ENCODE results near the gene CPN1.
"Not testable (repeated sequence)": the region's sequence is repeated elsewhere in the genome, so short reads cannot be mapped to it uniquely, and the experiment has no call there.

The CPN1 gene

DNA sequence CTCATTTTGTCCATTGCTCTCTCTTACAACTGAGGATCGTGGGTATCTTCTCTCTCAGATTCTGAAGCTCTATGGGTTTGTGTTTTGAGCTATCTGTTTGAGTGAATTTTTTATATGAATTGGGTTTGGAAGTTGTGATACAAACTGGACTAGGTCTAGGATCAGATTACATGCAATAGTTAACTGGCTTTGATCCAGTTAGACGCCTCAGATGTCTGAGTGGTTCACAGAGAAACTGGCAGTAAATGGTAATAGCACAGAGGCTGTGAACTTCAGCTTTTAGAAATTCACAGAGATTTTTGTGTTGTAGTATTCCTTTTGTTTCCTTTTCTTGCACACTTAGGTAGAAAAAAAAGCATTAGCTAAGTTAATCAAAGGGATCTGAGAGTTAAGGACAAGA is 59.3 kb downstream of the CPN1 start:
- no peak for DNase-seq (ENCODE audit: low spot score)

DNA sequence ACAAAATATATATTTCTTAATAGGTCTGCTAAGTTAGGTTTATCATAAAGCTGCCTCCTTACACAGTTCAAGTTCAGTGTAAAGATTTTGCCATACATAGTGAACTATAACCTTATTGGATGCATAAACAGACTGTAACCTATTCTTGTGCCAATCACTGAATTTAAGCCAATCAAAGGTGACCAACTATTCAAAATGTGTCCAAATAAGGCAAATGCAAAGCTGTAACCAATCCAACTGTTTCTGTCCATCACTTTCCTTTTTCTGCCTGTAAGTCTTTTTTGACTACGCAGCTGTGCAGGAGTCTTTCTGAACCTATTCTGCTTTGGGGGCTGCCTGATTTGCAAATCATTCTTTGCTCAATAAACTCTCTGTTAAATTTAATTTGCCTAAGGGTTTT is 60.3 kb downstream of the CPN1 start:
- DNase-seq (ENCODE audit: low spot score): no peak

DNA sequence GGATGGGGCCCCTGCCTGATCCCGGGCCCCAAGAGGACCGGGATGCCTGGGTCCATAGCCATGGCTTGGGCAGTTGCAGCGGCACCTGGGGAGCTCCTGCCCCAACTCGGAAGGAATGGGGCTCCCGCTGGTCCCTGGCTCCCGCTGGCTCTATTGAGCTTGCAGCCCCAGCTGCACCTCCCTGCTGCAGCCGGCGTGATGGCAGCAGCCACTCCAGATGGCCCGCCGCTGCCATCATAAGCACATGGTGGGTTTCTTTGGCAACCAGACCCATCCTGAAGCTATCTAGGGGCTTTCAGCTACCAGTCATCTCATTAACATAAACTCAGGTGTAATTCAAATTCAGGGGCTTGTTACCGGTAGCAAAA is 60.8 kb downstream of the CPN1 start:
- no peak for DNase-seq (ENCODE audit: low spot score)

DNA sequence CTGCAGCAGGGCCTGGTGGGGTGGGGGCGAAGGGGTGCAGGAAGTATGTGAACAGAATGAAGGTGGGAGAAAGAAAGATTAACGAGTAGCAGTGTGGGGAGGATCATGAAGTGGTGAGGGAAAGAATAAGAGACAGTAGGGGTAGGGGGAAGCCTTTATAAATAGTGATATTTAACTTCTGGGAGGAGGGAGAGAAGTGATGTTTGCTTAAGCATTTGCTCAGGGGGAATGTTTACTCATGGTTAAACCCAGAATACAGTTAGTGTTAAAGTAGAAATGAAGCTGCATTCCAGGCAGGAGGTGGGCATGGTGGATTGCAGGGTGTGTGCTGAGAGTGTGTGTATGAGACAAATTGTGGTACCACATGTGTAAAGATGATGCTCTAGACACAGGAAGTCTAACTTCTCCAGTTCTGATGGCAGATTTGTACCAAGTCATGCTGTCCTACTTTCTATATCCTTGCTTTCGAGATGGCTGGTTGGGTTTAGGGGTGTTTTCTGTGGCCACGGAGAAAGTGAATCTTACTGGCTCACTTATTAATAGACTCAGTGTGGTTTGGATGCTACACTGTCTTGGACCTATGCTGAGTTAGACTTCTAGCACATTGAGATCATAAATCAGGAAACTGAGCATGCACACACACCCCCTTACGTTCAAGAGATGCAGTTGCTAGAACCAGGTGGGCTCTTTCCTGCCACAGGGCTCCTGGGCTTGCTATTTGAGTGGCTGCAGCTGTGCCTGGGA is 61.4 kb downstream of the CPN1 start:
- peak; percentile 34 for DNase-seq (ENCODE audit: low spot score)

DNA sequence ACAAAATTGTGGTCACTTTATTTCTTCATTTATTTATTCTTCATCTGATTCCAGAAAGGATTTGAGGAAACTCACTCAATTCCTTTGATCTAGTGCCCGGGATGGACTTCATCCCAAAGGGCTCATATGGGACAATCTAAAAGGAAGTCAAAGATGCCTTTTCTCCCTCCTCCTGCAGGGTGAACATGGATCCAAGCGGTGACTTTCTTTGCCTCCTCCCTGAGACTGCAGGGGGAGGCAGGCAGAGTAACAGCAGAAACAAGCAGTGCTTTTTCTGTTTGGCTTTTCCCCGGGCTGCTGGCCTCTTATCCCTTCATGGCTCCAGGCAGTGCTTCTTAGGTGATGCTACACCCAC is 61.9 kb downstream of the CPN1 start:
- DNase-seq (ENCODE audit: low spot score): peak; percentile 37

DNA sequence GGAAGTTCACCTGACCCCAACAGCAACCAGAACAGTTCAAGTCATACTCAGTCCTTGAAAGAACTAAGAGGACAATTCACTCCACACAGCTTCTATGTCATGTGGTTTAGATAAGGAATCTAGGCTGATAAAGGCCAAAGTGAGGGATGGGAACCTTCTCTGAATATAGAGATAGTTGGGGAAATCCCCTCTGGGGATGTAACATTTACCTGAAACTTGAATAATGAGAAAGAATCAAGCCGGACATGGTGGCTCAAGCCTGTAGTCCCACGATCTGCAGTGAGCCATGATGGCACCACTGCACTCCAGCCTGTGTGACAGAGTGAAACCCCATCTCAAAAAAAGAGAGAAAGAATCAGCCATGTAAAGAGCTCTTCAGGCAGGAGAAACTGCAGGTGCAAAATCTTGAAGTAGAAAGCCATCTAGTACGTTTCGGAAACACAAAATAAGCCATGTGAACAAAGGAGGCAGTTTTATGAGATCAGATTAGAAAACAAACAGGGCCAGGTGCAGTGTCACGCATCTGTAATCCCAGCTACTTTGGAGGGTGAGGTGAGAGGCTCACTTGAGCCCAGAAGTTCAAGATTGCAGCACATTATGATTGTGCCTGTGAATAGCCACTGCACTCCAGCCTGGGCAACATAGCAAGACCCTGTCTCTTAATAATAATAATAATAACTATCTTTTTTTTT is 67.5 kb downstream of the CPN1 start:
- no peak for DNase-seq (ENCODE audit: low spot score)

DNA sequence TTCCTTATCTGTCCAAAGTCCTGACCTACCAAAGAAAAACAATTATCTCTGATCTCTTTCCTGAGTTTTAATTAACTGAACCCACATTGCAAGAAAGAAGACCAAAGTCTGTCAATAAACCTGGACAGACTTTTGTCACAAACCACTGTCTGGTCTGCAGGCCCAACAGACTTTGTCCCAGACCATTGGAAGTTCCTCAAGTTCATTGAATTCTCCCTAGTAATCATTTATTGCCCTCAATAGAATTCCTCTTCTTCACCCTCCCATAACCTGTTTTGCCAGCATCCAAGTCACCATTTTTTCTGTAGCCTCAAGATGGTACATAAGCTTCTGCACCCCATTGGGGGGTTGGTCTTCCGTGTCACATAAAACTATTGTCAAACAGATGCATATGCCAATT is 68.0 kb downstream of the CPN1 start:
- DNase-seq (ENCODE audit: low spot score): no peak

DNA sequence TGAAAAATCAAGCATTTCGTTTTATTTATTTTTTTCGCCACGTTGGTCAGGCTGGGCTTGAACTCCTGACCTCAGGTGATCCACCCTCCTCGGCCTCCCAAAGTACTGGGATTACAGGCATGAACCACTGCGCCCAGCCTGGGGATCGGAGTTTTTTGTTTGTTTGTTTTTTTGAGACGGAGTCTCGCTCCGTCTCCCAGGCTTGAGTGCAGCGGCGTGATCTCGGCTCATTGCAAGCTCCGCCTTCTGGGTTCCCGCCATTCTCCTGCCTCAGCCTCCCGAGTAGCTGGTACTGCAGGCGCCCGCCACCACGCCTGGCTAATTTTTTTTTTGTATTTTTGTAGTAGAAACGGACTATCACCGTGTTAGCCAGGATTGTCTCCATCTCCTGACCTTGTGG is 69.8 kb downstream of the CPN1 start:
- not testable (repeated sequence) for DNase-seq (ENCODE audit: low spot score)

DNA sequence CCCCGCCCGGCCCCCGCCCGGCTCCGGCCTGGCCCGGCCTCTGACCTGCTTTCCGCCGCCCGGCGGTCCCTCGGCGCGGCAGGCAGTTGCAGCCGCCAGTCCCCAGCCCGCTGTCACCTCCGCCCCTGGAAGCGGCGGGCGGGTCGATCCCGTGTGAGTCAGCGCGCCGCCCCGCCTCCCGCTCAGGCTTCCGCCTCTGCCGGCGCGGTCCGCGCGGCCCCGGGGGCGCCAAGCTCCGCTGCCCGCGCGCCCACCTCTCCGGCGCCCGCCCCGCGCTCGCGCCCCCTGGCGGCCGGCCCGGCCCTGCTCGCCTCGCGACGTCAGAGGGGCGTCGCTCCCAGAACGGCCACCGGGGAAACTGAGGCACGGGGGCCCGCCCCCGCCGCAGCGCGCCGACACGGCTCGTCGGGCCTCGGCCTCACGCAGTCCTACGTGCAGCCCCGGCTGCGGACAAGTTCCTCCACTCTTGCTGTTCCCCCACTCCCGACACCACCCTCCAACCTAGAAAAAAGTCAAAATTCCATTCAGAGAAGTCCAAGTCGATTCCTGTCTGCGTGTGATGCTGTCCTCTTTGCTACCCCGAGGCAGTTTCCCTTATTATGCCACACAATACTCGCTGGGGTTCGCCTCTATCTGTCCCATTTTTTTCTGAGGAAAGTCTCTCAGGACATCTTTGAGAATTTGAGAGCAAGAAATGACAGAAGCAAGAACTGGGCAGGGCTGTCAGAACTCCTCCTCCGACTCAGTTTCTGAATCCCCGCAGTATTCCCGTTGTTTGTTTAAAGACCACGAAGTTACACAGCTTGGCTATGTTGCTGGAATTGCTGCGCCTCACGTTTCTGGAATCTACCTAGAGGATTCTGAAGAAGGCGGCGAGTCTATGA is 71.6 kb downstream of the CPN1 start, which contains the start of gene DNMBP:
Gene DNMBP (minus strand): TSS at position 155 of the 884 bp plus-strand sequence. CDS start 37,823 bp downstream, outside the sequence.
- DNase-seq (ENCODE audit: low spot score): peak; percentile 90

DNA sequence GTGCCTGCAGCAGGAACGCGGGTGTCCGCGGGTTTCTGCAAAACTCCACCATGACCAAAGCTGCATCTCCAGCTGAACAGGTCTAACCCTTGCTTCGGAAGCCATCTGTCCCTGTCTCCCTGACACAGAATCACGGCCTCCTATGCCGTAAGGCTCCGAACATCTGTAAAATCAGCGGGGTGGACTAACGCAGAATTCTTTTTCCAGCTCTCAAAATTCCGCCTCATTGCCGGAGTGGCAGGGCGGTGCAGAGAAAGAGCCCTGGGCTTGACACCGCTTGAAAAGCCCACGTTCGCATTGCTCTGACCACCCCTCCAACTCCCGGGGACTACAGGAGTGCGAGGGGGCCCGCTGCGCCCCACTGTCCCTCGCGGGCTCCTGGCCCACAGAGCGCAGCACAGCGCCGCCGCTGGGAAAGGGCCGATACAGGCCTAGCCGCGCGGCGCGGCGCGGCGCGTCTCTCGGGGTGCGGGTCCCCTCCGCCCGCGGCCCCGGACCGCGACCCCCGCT is 72.3 kb downstream of the CPN1 start:
- peak; percentile 57 for DNase-seq (ENCODE audit: low spot score)

DNA sequence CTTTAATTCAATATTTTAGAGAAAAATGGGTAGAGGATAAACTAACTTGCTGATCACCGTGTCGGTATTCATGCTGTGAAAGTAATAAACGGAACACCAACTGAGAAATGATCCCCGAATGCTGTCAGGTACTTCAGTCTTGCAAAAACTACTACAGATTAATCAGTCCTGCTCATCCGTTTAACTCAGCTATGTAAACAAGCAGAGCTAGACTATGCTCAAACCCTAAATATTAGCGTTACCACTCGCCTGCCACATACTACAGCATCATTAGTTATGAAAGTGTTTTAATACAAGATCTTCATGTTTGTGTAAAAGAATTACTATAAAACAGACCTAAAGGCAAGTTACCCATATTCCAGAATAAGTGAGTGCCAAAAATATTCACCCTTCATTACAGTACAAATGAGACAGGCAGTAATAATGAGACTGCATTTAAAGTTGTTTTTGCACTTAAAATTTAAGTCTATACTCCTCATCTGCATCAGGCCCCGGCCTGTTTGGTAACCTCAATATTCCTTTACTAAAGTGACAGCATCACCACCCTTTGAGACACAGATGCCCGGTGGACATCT is 72.9 kb downstream of the CPN1 start:
- DNase-seq (ENCODE audit: low spot score): no peak

DNA sequence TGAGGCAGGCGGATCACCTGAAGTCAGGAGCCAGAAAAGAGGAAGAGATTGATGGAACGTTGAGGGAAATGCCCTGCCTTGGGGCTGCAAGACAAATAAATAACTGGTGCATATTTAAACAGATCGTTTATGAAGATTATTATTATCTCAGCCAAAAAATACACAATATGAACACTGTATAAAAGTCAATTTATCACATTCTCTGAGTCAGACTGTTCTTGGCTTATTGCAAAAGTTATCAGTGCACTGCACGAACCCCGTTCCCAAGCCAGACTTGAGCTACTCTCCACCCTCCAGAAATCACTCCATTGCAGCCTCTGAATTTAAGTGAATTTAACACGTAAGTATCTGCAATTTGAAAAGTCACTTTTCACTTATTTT is 73.5 kb downstream of the CPN1 start:
- no peak for DNase-seq (ENCODE audit: low spot score)

DNA sequence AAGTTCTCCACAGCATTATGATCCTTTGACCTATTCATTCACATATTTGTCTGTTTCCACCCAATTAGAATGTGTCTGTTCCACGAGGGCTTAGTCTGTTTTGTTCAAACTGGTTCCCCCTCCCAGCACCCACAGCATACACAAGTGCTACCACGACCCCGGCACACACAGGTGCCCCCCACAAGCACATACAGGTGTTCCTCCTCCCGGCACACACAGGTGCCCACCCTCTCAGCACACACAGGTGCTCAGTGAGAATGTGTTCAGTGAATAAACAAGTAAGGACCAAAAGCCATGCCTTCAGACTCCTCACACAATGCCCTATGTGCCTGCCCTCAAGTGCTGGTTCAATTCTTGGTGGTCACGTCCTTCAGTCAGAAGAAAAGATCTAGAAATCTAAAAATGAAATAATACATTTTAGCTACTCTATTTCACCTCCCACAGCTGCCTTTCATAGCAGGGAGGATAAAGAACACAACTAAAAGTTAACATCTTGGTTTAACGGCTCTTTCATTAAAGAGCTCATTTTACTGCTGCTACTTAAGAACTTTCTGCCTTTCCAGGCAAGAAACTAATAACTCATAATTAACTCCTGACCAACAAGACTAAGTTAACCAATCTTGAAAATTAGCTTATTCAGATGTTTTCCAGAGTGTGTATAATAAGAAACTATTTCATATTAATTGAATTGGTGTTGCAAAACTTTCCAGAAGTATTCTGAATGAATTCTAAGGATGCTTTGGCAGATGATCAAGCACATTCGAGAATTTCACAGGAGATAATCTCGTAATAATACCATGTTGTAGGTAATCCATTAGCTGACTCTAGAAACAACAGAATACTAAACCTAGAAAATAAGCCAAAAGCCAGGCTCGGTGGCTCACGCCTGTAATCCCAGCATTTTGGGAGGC is 74.2 kb downstream of the CPN1 start:
- no peak for DNase-seq (ENCODE audit: low spot score)

DNA sequence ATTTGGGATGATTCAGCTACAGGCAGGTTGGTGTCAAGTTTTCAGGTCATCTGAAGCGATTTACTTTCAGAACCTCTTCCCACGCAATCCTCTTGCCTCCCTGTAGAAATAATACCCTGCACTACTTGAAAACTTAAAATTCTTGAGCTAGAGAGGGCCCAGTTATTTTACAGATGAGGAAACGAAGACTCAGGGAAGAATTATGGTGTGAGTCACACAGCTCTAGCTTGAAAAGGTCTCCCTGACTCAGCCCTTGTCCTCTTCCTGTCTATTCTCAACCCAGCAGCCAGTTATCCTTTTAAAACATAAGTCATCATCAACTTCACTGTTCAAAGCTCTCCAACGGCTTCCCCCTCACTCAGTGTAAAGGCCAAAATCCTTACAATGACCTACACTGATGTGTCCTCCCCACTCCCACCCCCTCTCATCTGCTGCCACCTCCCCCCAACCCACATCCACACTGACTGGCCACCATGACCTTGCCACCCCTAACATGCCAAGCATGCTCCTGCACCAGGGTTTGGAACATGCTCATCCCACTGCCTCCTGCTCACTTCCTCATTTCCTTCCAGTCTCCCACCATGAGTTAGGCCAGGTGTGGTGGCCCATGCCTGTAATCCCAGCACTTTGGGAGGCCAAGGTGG is 75.3 kb downstream of the CPN1 start:
- no peak for DNase-seq (ENCODE audit: low spot score)

DNA sequence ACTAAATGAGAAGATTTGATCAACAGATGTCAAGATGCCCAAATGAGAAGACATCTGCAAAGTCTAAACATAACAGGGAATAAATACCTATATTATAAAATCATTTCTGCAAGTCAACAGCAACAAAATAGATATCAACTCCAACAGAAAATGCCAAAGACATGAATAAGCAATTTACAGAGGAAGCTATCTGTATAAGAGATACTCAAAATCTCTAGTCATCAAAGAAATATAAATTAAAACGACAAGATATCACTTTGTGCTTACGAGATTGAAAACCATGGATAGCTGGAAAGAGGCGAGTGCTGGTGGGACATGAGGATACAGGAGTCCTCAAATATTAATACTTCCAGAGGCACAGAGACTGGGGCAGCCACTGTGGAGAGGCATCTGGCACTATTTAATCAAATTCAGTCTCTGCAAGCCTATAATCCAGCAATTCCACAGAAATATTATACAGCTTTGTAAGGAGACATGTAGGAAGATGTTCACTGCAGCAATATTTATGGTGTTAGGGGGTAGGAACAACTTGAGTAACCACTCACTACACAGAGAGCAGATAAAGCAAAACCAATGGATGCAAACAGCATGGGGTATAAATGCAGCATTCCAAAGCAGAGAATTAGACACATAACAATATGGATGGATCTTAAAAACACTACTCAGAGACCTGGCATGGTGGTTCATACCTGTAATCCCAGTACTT is 76.7 kb downstream of the CPN1 start:
- no peak for DNase-seq (ENCODE audit: low spot score)

DNA sequence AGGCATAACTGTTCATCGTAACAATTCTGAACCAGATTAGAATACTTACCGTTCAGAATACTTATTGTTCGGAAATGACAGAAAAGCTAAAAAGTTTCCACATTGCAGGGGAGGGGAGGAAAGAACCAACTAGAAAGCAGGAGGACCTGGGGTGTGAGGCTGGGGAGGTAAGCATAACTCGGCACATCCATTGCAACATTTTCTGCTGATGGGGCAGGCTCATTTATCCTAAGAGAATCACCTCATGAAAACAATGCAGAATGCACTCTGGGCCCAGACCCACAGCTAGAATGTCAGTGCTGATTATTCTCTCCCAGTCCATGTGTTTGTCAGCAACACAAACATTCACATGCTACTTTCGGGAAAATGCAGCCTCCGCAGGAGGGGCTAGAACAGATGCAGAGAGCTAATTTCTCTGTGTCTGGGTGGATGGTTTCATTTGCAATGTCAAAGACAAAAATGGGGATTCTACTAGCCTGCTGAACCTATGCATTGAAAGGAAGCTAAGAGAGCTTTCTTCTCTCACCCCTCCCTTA is 81.5 kb downstream of the CPN1 start:
- DNase-seq (ENCODE audit: low spot score): no peak

DNA sequence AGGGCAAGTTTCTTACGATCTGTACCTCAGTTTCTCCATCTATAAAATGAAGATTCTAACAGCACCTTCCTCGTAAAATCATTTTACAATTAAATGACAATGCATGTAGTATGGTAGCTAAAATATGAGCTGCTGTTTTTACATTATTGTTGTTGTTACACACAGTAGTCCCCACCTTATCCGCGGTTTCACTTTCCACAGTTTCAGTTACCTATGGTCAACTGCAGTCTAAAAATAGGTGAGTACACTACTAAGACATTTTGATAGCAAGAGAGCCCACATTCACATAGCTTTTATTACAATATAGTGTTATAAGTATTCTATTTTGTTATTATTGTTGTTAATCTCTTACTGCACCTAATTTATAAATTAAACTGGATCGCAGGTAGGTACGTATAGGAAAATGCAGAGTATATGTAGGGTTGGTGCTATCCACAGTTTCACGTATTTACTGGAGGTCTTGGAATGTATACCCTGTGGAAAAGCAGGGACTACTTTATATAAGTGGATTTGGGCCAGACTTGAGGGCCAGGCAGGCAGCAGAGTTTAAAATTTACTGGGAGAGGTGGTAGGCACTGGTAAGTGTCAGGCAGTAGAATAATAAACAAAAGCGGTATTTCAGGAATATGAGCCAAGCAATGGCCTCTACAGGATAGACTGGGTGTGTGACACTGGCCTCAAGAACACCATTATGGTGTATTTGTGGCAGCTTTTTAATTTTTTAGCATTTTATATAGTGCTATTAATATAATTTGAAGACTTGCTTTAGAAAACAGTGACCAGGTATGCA is 82.2 kb downstream of the CPN1 start:
- no peak for DNase-seq (ENCODE audit: low spot score)

DNA sequence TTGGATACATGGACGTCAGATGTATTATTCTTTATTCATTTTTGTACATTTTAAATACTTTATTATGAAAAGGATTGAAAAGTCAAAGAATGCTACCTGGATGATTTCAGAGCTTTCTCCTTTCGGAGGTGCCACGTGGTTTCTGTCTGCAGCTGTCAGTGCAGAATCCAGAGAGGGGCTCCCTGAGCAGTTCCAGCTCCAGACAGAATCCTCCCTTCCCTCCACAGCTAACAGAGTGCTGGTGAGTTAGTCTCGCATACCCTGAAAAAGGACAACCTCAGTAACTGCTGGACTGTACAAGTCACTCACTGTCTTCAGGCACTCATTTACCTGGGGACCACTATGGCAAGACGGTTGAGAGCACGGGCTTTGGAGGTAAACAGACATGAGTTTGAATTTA is 82.8 kb downstream of the CPN1 start:
- no peak for DNase-seq (ENCODE audit: low spot score)
